Left forelimb (tissue), 1 donor: ENCODE results near the gene ATP8B4.
"Not testable (repeated sequence)": the region's sequence is repeated elsewhere in the genome, so short reads cannot be mapped to it uniquely, and the experiment has no call there.

ENCODE experiments used
- DNase-seq: peaks from one replicate; pipeline ENCODE4 v3.0.0-alpha.2; 2018; ENCODE audit warnings: low spot score

ATP8B4 gene

DNA sequence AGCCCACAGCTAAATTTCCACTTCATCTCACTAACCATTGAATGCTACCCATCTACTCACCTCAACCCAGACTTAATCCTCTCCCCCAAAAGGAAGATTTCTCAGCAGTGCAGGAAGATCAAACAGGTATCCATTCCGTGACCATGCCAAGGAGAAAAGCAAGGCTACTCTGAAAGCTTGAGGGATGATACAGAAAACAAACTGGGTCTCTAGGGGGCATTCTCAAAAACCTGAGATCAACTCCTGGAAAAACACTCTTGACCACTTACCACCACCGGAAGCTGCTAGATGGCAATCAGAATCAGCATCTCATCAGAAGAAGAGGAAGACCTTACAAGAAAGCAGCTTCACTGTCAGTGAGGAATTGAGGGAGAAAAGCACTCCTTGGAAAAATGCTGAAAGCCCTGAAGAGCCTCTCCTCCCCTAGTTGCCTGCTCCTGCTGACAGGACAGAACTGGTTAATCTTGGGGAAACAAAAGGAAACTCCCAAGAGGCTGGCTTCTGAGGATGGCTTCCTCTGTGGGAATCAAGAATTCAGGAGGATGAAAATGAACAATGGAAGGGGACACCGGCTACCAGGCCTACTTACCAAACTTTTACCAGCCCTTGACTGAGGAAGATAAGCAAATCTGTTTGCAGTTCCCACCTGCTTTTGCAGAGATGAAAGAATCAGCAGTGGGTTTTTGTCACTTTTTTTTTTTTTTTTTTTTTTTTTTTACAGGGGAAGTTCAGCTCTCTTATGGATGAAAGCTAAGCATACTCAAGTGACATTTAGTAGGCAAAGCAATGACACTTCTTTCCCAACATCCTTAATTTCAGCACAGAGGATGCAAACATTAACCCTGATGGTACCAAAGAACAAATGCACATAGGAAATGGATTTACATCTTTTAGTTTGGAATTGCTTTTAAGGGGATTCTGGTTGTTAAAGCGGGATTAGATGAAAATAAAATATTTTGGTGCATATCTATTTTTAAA, at the start of gene ATP8B4:
Gene ATP8B4 (minus strand): TSS at position 171 of the 978 bp plus-strand sequence. CDS start 12,267 bp downstream, outside the sequence.
- no peak for DNase-seq

- DNase-seq = no peak
These were observed 49.3 kb upstream of the ATP8B4 start for GRCh38 chr15:50168379-50168778.

DNA sequence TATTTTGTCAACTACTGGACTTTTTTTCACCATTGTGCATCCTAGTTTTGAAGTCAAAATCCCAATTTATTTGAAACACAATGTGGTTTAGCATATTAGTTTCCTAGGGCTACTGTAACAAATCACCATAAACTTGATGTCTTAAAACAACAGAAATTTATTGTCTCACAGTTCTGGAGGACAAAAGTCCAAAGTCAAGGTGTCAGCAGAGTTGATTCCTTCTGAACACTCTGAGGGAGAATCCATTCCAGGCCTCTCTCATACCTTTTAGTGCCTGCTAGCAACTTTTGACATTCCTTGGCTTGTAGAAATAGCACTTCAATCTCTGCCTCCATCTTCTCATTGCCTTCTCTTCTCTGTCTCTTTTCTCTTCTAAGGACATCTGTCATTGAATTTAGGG, 48.1 kb upstream of the ATP8B4 start:
- DNase-seq = no peak

GRCh38 chr15:50166216-50166615, 47.2 kb upstream of the ATP8B4 start:
- no peak for DNase-seq

- DNase-seq = no peak
These were observed 45.4 kb upstream of the ATP8B4 start for GRCh38 chr15:50164458-50164857.

- no peak for DNase-seq
These were observed 44.8 kb upstream of the ATP8B4 start for GRCh38 chr15:50163719-50164410.

DNA sequence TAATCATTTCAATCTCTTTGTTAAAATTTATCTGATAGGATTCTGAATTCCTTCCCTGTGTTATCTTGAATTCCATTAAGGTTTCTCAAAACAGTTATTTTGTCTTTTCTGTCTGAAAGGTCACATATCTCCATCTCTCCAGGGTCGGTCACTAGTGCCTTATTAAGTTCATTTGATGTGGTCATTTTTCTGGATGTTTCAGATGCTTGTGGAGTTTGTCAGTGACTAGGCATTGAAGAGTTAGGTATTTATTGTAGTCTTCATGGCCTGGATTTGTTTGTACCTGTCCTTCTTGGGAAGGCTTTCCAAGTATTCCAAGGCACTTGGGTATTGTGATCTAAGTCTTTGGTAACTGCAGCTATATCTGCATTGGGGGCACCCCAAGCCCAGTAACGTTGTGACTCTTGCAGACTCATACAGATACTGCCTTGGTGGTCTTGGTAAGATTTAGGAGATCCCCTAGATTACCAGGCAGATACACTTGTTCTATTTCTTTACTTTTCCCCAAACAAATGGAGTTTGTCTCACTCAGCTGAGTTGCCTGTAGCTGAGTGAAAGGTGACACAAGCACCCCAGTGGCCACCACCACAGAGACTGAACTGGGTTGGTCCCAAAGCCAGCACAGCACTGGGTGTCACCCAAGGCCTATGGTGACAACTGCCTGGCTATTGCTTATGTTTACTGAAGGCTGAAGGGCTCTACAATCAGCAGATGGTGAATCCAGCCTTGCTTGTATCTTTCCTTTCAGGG, 44.1 kb upstream of the ATP8B4 start:
- DNase-seq = no peak

GRCh38 chr15:50158236-50158635, 39.2 kb upstream of the ATP8B4 start:
- DNase-seq = not testable (repeated sequence)

- no peak for DNase-seq
These were observed 32.4 kb upstream of the ATP8B4 start for GRCh38 chr15:50151476-50151875.

DNA sequence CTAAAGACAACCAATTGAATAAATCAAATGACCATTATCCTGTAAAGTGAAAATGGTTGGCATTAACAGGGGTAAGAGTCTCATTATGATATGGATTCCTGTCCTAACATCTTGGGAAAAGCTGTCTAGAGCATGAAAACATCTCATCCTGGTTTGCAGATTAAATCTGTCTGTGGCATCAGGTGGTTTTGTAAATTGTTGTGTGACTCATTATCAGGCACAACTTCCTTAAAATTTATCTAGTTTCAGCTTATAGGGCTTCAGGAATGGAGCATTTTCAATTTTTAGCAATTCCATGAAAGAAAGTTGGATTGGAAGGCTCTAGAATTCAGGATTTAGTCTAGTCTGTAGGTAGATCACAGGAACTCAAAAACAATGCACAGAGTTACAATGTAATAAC, 31.8 kb upstream of the ATP8B4 start:
- DNase-seq = no peak

- no peak for DNase-seq
These were observed 31.3 kb upstream of the ATP8B4 start for GRCh38 chr15:50150349-50150748.

GRCh38 chr15:50149090-50149489, 30.1 kb upstream of the ATP8B4 start:
- DNase-seq = no peak

DNA sequence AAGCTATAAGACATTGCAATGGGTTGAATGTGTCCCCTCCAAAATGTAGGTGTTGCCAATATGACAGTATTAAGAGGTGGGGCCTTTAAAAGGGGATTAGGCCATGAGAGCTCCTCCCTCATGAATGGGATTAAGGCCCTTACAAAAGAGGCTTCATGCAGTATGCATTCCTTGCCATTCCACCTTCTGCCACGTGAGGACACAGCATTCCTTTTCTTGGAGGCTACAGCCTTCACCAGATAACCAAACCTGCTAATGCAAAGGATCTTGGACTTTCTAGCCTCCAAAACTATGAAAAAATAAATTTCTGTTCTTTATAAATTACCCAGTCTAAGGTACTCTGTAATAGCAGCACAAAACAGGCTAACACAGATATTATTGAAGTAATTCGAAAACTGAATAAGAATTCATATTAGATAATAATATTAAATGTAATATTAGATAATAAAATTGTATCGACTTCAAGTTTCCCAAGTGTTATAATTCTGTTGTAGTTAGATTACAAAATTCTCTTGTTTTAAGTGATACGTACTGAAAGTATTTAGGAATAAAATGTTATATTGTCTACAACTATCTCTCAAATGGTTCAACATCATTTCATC, 29.4 kb upstream of the ATP8B4 start:
- DNase-seq = no peak

DNA sequence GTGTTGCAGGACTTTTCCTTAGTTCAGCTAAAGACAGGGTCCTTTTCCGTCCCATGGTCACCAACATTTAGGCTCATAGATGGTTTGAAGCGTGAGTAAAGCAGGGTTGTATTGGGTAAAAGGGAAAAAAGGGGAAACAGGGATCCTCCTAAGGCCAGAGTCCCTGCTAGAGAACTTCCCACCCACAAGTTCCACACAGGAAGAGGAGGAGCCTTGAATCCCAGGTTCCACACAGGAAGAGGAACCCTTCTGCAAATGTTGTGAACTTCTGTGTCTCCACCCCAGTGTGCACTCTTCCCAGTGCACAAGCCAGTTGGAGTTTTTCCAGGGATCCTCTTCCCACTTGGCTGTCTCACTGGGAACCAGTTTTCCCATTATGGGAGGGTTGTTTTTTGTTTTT, 27.6 kb upstream of the ATP8B4 start:
- DNase-seq = no peak

GRCh38 chr15:50145451-50145872, 26.4 kb upstream of the ATP8B4 start:
- no peak for DNase-seq

DNA sequence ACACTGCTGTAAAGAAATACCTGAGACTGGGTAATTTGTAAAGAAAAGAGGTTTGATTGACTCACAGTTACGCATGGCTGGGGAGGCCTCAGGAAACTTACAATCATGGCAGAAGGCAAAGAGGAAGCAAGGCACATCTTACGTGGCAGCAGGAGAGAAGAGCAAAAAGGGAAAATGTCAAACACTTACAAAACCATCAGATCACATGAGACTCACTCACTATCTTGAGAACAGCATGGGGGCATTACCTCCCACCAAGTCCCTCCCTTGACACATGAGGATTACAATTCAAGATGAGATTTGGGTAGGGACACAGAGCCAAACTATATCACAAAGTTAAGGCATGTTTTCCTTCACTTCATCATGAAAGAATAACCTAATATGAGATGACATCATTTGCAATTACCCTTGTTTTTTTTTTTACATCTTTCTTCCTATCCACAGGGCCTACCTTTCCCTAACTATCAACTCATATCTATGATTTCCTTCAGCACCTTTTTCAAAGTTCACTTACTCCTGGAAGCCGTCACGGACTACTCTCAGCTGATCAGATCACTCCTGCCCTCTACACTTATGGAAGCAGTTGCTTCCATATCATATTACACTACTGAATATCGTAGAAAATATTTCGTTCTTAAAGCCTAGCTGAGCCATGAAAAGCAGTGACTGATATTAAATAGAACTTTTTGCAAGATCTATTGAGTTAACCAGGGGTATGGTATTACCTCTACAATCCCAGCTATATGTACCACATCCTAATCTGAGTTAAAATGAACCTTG, 25.5 kb upstream of the ATP8B4 start:
- DNase-seq = no peak

DNA sequence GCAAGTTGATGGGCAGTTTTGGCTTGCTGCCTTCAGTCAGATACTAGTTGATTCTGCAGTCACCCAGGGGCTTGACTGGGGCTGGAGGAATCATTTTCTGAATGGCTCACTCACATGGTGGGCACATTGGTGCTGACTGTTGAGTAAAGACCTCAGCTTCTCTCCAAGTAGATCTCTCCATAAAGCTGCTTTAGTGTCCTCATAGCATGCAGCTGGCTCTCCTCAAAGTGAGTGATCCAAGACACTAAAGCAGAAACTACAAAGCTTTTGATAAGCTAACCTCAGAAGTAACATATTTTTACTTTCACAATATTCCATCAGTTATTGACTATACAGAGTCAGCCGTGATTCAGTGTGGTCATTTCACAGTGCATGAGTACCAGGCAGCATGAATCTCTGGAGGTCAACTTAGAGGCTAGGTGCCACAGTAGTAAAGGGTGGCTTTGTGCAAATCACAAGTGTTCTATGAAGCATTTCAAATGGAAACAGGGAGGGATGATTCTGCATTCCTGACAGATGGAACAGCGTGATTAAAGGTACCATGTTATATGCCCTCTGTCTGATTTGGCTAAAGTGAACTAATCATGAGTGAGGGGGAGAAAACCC, 24.3 kb upstream of the ATP8B4 start:
- DNase-seq = no peak

DNA sequence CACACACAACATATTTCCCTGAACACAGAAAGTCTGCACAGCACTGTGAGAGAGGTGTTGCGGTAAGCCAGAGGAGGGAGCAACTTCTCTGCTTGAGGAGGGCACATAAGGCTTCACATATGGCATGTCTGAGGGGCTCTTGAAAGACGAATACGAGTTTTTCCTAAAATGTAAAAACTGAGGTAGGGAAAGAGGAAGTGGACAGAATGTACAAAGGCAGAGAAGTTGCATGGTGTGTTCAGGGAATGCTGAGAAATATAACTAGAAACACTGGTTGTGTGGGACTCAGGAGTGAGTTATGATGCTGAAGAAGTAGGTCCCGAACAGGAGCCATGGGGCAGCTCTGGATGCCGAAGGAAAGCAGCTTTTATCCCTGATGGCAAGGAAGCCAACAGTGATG, 22.8 kb upstream of the ATP8B4 start:
- no peak for DNase-seq

- no peak for DNase-seq
These were observed 21.9 kb upstream of the ATP8B4 start for GRCh38 chr15:50140983-50141382.

DNA sequence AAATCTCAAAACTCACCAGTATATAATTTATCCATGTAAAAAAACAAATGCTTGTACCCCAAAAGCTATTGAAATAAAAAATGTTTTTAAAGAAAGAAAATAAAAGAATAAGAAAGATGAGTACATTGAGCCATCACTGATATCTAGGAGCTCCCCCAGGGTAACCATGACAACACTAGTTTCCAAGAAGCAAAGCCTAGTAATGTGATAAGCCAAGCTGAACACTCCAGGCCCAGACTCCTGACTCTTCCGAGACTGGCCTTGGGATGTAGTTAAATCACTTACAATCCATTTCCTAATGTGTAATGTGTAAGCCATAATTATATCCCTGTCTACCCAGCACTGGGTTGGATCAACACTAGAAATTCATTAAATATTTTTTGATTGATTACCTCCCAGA, 21.1 kb upstream of the ATP8B4 start:
- no peak for DNase-seq

DNA sequence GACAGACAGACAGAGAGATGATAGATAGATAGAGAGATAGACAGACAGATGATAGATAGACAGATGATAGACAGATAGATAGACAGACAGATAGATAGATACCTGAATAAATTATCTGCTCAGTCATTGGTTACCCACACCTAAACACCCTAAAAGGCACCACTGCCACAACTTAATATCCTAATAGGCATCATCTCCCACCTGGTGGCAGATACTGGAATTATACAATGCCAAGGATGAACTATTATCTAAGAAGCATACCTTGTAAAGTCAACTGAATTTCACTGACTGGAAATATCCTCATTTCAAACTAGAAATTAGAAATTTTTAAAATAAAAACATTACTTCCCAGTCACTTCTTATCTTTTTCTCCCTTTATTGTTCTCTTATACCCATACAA, 19.4 kb upstream of the ATP8B4 start:
- DNase-seq = no peak
